Uterus (tissue), 4 donors: Measurements from ENCODE around the gene DNAJC21. TPM values are rescaled to one million over a fixed set of nuclear protein-coding genes. Genes with fewer than 3 reads are reported as not detected.

Experiments
- DNase-seq, 2 donors: peaks; one replicate each; pipeline ENCODE4 v3.0.0-alpha.2; 2019 to 2020
- H3K27ac ChIP-seq, 2 donors: fragments of 200-600 bp; sonication (generic); 1 replicate in 1 of 2; 2 replicates in 1 of 2; pipeline ENCODE4 v1.5.1; 2016 to 2018
- H3K27me3 ChIP-seq, 2 donors: fragments of 200-600 bp; sonication (generic); one replicate each; pipeline ENCODE4 v1.5.1; 2018 to 2019; ENCODE audit warnings: control low read depth in 1 of 2
- H3K36me3 ChIP-seq, 2 donors: fragments of 200-600 bp; sonication (generic); one replicate each; pipeline ENCODE4 v1.5.1; 2019; ENCODE audit warnings: control low read depth in 1 of 2
- H3K4me1 ChIP-seq, 2 donors: fragments of 200-600 bp; sonication (generic); one replicate each; pipeline ENCODE4 v1.5.1; 2018 to 2019; ENCODE audit warnings: control low read depth in 1 of 2
- H3K4me3 ChIP-seq, 2 donors: fragments of 200-600 bp; sonication (generic); 1 replicate in 1 of 2; 2 replicates in 1 of 2; pipeline ENCODE4 v1.5.1; 2018 to 2019; ENCODE audit warnings: mild to moderate bottlenecking in 1 of 2
- H3K9me3 ChIP-seq, 2 donors: fragments of 200-600 bp; sonication (generic); one replicate each; pipeline ENCODE4 v1.5.1; 2019; ENCODE audit warnings: control low read depth in 1 of 2
- POLR2A ChIP-seq, 2 donors: fragments of 450-650 bp; IDR thresholded peaks; one replicate each; pipeline ENCODE4 v1.6.1; 2016; ENCODE audit warnings: antibody characterized with exemption in 2 of 2, mild to moderate bottlenecking in 1 of 2, moderate library complexity in 1 of 2
- intact Hi-C: fragments of 100-400 bp; cut with DNase I; formaldehyde crosslinking; loops from one replicate; pipeline ENCODE4 v1.15.1; 2023; ENCODE audit warnings: low total_unique reads
- total RNA-seq, 4 donors: library from RNA; depleted of rRNA in 3 of 4; stranded (reverse); fragments of >200 nt in 3 of 4; gene quantifications; one replicate each; pipeline versions ENCODE4 v1.1.0 to v1.2.4, GENCODE V29; 2014 to 2023
- TF ChIP-seq, protein P1 (sequence below), 4 experiments: fragments of 200-600 bp in 2 of 4; fragments of 450-650 bp in 2 of 4; sonication (generic) in 2 of 4; IDR thresholded peaks; one replicate each; pipeline ENCODE4 v1.5.1; 2016 to 2019; ENCODE audit warnings: antibody characterized with exemption in 4 of 4, mild to moderate bottlenecking in 2 of 4, moderate library complexity in 1 of 4
- donor health status: DM: yes; HTN: yes; CAD: no.

Gene DNAJC21
- total RNA-seq, 4 donors from 2014 or later = 15.9 to 55.4 (median 44.0) TPM

DNA sequence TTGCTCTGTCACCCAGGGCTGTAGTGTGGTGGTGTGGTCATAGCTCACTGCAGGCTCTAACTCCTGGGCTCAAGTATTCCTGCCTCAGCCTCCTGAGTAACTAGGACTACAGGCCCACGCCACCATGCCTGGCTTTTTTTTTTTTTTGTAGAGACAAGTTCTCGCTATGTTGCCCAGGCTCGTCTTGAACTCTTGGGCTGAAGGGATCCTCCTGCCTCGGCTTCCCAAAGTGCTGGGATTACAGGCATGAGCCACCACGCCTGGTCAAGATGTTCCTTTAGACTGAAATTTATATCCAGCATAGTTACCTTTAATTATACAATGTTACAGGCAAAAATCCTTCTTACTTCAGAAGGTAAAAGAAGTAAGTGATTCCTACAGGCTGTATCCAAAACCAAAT, 1.6 kb upstream of the DNAJC21 start:
- no peaks in the 10 kb centered on the region for H3K36me3 ChIP-seq
- no peak overlapping the region for H3K4me3 ChIP-seq
- DNase-seq = no peak
- H3K4me1 ChIP-seq = peaks cover 0 to 7% of the 10 kb centered on the region in 2 donors
- intact Hi-C loops = no loop called here
- no peaks in the 10 kb centered on the region for H3K9me3 ChIP-seq
- no peak overlapping the region for H3K27ac ChIP-seq
- H3K27me3 ChIP-seq = no peaks in the 10 kb centered on the region
- TF ChIP-seq POLR2A (IDR thresholded peaks at IDR 0.05) = no peak
- TF ChIP-seq, protein P1, sequence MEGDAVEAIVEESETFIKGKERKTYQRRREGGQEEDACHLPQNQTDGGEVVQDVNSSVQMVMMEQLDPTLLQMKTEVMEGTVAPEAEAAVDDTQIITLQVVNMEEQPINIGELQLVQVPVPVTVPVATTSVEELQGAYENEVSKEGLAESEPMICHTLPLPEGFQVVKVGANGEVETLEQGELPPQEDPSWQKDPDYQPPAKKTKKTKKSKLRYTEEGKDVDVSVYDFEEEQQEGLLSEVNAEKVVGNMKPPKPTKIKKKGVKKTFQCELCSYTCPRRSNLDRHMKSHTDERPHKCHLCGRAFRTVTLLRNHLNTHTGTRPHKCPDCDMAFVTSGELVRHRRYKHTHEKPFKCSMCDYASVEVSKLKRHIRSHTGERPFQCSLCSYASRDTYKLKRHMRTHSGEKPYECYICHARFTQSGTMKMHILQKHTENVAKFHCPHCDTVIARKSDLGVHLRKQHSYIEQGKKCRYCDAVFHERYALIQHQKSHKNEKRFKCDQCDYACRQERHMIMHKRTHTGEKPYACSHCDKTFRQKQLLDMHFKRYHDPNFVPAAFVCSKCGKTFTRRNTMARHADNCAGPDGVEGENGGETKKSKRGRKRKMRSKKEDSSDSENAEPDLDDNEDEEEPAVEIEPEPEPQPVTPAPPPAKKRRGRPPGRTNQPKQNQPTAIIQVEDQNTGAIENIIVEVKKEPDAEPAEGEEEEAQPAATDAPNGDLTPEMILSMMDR (IDR thresholded peaks at IDR 0.05) = no peak

DNA sequence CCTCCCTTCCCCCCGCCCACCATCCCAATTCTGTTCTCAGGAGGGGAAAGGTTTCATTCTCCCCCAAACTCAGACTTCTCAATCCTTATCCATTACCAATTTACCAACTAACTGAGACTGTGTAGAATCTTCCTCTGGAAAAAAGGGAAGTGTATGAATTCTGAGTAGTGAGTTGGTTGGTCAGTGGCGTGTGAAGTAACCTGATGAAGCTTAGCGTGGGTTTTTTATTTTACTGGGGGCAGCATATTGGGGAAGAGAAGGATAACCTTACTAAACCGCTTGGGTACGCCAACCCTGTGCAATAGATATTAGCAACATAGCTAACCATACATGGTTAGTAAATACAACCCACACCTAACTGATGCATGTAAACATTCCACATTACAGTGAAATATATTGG, 1.1 kb upstream of the DNAJC21 start:
- Histone ChIP-seq H3K9me3 (no peaks in the 10 kb centered on the region), H3K27me3 (no peaks in the 10 kb centered on the region), H3K4me3 (no peak overlapping the region), H3K27ac (peak overlapping the region in 1 of 2 donors; percentile 89), H3K36me3 (no peaks in the 10 kb centered on the region), H3K4me1 (peaks cover 0 to 7% of the 10 kb centered on the region in 2 donors)
- no peak for TF ChIP-seq POLR2A (IDR thresholded peaks at IDR 0.05)
- TF ChIP-seq, protein P1 (IDR thresholded peaks at IDR 0.05) = no peak
- intact Hi-C loops = no loop called here
- no peak for DNase-seq

DNA sequence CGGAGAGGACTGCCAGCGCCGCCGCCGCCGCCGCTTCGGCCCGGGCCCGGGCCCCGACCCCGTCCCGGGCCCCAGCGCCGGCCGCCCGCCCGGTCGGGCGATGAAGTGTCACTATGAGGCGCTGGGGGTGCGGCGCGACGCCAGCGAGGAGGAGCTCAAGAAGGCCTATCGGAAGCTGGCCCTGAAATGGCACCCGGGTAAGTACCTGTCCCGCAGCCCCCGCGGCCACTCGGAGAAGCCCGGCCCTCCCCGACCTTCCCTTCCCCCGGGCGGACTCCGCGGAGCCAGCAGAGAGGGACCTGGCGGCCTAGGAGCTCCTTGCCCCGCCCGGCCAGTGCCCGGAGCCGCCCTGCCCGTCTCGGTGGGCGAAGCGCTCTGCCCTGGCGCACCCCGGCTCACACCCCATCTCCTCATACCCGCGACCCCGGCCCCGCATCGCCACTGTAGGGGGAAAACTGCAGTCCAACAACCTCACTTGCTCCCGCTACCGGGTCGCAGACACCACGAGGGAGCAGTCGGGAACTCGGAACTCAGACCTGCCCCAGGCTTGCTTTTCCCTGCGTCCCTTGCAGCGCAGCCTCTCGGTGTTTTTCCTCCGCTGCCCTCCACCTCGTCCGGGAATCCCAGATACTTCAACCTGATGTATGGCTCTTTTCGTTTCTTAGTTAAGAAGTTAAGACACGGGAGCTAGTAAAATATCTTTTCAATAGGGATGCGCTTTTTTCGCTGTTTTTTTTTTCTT, 532 bp downstream of the DNAJC21 start:
- Histone ChIP-seq H3K27ac (peak overlapping the region; percentile 89 to 91), H3K4me1 (no peaks in the 10 kb centered on the region), H3K4me3 (peak overlapping the region; percentile 71 to 95), H3K9me3 (no peaks in the 10 kb centered on the region), H3K36me3 (no peaks in the 10 kb centered on the region), H3K27me3 (no peaks in the 10 kb centered on the region)
- TF ChIP-seq POLR2A (IDR thresholded peaks at IDR 0.05) = peak in 1 of 2 donors; percentile 40
- TF ChIP-seq, protein P1 (IDR thresholded peaks at IDR 0.05) = no peak
- DNase-seq = peak; percentile 77 to 85
- intact Hi-C loops = no loop called here

DNA sequence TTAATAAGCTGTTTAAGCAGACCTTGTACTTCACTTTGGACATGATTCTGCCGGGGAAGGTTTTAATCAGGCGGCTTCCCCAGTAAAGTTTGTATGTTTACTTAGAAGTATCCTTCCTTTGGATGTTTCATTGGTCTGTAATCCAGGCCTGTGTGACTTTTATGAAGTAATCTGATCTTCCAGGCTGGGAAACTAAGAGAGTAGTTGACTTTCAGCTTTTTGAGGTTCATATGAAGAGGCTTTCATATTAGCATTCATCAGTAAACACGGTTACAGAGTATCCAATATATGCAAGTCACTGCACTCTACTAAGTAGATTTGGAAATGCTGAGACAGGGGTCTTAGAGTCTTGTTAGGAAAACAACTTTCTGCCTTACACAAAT, 1.1 kb downstream of the DNAJC21 start:
- DNase-seq = no peak
- Histone ChIP-seq H3K36me3 (no peaks in the 10 kb centered on the region), H3K27me3 (no peaks in the 10 kb centered on the region), H3K4me1 (no peaks in the 10 kb centered on the region), H3K27ac (peak overlapping the region; percentile 89 to 91), H3K4me3 (peak overlapping the region; percentile 71 to 95), H3K9me3 (no peaks in the 10 kb centered on the region)
- no peak for TF ChIP-seq POLR2A (IDR thresholded peaks at IDR 0.05)
- TF ChIP-seq, protein P1 (IDR thresholded peaks at IDR 0.05) = no peak
- intact Hi-C loops = no loop called here

DNA sequence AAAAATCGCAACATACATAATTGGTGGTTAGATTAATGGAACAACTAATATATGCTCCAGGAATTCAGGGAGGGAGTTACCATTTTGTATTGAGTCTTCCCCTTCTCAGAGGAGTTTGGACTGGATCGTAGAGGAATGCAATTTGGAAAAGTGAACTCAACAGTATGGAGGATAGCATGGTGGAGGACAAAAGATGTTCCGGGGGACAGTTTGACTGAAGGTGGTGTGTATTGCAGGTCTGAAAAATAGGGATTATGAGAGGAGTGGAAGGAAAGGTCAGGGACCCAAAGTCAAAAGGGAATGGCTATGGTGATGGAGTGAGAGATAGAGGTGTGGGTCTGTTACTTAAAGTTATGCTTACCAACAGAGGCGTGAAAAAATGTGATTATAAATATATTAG, 1.5 kb downstream of the DNAJC21 start:
- H3K27ac ChIP-seq = peak overlapping the region in 1 of 2 donors; percentile 91

More for the DNA sequence above, 1.5 kb downstream of the DNAJC21 start:
- H3K9me3 ChIP-seq = no peaks in the 10 kb centered on the region
- intact Hi-C loops = no loop called here
- H3K4me3 ChIP-seq = peak overlapping the region; percentile 71 to 95
- no peaks in the 10 kb centered on the region for H3K27me3 ChIP-seq
- no peaks in the 10 kb centered on the region for H3K4me1 ChIP-seq
- H3K36me3 ChIP-seq = no peaks in the 10 kb centered on the region
- TF ChIP-seq, protein P1 (IDR thresholded peaks at IDR 0.05) = no peak
- no peak for TF ChIP-seq POLR2A (IDR thresholded peaks at IDR 0.05)
- DNase-seq = no peak
